Neural progenitor cell (in vitro differentiated cells): ENCODE data around the gene AGBL4.

Experiments used
- EZH2 ChIP-seq: fragments of 200-600 bp; sonication (generic); IDR thresholded peaks from 2 replicates; pipeline ENCODE4 v1.6.1; 2017; ENCODE audit warnings: antibody characterized with exemption, mild to moderate bottlenecking, moderate library complexity
- TF ChIP-seq, protein P1 (sequence below): fragments of 200-600 bp; sonication (generic); IDR thresholded peaks from 2 replicates; pipeline ENCODE4 v1.5.1; 2017; ENCODE audit warnings: antibody characterized with exemption, mild to moderate bottlenecking

GRCh38 chr1:48808496-48808895, 1215.3 kb downstream of the AGBL4 start:
- TF ChIP-seq, protein P1, sequence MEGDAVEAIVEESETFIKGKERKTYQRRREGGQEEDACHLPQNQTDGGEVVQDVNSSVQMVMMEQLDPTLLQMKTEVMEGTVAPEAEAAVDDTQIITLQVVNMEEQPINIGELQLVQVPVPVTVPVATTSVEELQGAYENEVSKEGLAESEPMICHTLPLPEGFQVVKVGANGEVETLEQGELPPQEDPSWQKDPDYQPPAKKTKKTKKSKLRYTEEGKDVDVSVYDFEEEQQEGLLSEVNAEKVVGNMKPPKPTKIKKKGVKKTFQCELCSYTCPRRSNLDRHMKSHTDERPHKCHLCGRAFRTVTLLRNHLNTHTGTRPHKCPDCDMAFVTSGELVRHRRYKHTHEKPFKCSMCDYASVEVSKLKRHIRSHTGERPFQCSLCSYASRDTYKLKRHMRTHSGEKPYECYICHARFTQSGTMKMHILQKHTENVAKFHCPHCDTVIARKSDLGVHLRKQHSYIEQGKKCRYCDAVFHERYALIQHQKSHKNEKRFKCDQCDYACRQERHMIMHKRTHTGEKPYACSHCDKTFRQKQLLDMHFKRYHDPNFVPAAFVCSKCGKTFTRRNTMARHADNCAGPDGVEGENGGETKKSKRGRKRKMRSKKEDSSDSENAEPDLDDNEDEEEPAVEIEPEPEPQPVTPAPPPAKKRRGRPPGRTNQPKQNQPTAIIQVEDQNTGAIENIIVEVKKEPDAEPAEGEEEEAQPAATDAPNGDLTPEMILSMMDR: no peak
- TF ChIP-seq EZH2: no peak
